A549 (cell line): Measurements from ENCODE around the gene EPN3.

Source experiments
- HOXB13 ChIP-seq: fragments of 250-450 bp; sonication (Bioruptor Pico); IDR thresholded peaks from 2 replicates; pipeline ENCODE4 v1.5.0; 2020; ENCODE audit warnings: low read depth, mild to moderate bottlenecking, moderate library complexity
- PBX3 ChIP-seq: IDR thresholded peaks from 2 replicates; pipeline ENCODE4 v1.6.1; 2012
- ZC3H11A ChIP-seq: fragments of 450-650 bp; IDR thresholded peaks from 2 replicates; pipeline ENCODE4 v1.6.1; 2014; ENCODE audit warnings: antibody characterized with exemption, mild to moderate bottlenecking

- TF ChIP-seq ZC3H11A (no peak), HOXB13 (no peak), PBX3 (no peak)
These were observed 9.3 kb upstream of the EPN3 start for GRCh38 chr17:50523208-50523607.
